OCI-LY1 (cell line): ENCODE data around the gene CACNB2.

Source experiments
- CTCF ChIP-seq: fragments of 200-600 bp; sonication (generic), shearing (Covaris generic); IDR thresholded peaks from 2 replicates; pipeline ENCODE4 v1.5.1; 2017; ENCODE audit warnings: mild to moderate bottlenecking, antibody characterized with exemption, low read length, moderate library complexity, mixed read lengths
- EZH2 ChIP-seq: fragments of 200-600 bp; sonication (generic), shearing (Covaris generic); IDR thresholded peaks from 2 replicates; pipeline ENCODE4 v1.8.0; 2017; ENCODE audit warnings: borderline replicate concordance, mixed run types, mild to moderate bottlenecking, antibody characterized with exemption, low read length, moderate library complexity, mixed read lengths

GRCh38 chr10:18421726-18422293, 281.6 kb downstream of the CACNB2 start:
- TF ChIP-seq EZH2 = no peak
- no peak for TF ChIP-seq CTCF
